EL (cell line): ENCODE measurements around the gene APOBEC3A.
"Not testable (repeated sequence)": the region's sequence is repeated elsewhere in the genome, so short reads cannot be mapped to it uniquely, and the experiment has no call there.

Experiments used
- DNase-seq: peaks from one replicate; pipeline ENCODE4 v3.0.0-alpha.2; 2016

APOBEC3A gene

DNA sequence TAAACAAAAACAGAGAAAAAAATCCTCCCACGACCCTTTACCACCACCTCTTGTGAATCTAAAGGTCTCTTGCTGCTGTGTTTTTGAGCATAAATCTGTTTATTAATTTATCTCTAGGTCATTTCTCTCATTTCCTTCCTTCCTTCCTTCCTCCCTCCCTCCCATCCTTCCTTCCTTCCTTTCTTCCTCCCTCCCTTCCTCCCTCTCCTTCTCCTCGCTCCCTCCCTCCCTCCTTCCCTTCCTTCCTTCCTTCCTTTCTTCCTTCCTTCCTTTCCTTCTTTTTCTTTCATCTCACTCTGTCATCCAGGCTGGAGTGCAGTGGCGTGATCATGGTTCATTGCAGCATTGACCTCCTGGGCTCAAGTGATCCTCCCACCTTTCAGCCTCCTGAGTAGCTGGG is 13.5 kb upstream of the APOBEC3A start:
- DNase-seq = no peak

- no peak for DNase-seq
These were observed 12.8 kb upstream of the APOBEC3A start for GRCh38 chr22:38944653-38945052.

GRCh38 chr22:38945706-38946338 is 11.6 kb upstream of the APOBEC3A start:
- not testable (repeated sequence) for DNase-seq

DNA sequence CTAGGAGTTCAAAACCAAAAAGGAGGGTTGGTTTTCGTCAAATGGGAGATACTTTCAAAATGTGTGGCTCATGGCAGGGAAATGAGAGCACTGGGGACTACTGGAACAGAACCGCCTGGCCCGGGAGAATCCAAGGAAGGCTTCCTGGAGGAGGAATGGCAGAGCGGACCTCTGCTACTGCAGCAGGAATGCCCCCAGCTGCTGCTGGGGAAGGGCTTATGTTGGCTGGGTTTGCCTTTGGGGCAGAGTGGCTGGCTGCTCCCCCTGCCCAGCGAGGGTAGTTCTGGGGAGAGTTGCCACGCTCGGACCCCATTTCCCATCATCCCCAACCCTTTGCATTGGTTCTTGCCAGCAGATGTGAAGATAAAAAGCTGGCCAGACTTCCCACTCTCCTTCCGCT is 10.6 kb upstream of the APOBEC3A start:
- DNase-seq = no peak

GRCh38 chr22:38947321-38948140 is 9.9 kb upstream of the APOBEC3A start:
- no peak for DNase-seq

DNA sequence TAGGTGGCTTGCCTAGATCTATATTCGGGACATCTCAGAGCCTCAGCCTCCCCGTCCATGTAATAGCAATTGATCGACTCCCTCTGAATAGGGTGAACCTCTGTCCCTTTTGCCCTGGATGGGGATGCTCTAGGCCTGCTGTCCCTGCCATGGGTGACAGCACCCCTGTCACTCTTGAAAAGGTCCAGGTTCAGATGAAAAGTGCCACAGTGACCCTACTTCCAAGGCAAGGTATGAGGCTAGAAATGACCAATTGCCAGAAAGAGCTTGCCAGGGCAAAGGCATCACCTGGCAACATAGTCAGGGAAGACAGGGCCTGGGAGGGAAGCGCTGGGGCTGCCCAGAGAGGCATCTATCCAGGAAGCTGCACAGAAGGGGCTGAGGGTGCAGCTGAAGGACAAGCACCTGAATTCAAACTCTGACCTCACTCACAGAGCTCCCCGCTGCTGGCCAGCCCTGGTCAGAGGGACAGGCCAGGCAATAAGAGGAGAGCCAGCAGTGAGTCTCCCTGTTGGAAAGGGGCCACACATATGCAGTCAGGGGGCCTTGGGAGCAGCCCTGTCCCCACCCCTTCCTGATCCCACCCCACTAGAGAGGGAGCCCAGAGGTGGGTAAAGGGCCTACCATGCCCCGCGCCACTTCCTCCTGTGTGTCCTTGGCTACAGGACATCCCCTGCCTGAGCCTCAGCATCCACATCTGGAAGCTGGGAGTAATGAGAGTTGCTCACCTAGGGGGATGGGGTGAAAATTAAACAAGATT is 9.0 kb upstream of the APOBEC3A start:
- DNase-seq = no peak

DNA sequence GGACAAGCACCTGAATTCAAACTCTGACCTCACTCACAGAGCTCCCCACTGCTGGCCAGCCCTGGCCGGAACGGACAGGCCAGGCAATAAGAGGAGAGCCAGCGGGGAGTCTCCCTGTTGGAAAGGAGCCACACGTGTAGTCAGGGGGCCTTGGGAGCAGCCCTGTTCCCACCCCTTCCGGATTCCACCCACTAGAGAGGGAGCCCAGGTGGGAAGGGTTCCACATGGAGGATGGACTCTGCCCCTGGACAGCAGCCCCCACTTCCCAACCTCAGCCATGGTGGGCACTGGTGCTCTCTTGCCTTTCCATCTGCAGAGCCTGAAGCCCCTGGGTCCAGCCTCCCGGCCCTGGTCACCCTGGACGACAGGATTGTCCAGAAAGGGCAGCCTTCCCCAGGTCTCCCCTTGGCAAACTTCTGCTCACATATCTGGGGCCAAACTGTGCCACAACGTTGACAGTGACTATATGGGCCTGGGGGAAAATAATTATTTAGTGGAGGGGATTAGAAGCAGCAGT is 7.5 kb upstream of the APOBEC3A start:
- no peak for DNase-seq

GRCh38 chr22:38950527-38951295 is 6.7 kb upstream of the APOBEC3A start:
- DNase-seq = no peak

DNA sequence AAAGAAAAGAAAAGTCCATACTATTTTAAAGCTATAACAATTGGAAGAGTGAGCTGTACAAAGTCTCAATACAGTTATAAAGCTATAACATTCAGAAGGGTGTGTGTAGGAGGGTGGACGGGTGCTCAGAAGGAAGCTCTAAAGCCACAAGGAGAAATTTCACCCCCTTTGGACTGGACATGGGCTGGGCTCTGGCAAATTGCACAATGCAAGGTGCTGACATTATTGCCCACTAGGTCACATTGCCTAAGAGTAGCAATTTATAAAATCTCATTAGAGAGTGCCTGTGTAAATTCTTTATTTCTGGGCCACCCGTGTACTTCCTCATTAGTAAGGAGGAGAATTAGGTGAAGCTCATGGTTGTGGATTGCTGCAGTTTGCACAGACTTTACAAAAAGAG is 5.7 kb upstream of the APOBEC3A start:
- DNase-seq = no peak

DNA sequence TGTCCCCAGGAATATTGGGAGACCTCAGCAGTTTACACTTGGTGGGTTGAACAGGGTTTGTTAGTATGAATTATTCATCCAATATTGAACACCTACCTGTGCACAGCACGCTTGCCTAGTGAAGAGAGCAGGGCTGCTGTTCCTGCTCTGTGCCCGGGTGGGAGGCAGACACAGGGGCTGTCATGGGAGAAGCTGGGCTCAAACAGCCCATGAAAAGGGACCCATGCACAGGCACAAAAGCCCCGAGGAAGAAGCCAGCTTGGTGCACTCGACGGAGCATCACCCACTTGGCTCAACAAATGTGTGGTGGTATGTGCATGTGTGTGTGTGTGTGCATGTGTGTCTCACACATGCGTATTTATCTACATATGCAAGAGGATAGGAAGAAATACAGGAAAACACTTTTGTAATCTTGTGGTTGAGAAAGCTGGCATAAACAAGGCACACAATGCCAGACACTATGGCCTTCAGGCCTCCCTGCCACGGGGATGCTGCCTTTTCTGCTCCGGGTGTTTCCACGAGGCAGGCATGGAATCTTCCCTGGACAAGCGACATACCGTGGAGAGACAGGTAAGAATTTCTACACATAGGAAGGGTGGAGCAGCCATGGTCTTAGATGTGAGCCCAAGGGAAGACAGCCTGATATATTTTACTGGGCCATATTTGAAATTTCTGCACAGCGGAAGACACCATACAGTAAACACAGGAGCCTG is 5.0 kb upstream of the APOBEC3A start:
- DNase-seq = no peak

DNA sequence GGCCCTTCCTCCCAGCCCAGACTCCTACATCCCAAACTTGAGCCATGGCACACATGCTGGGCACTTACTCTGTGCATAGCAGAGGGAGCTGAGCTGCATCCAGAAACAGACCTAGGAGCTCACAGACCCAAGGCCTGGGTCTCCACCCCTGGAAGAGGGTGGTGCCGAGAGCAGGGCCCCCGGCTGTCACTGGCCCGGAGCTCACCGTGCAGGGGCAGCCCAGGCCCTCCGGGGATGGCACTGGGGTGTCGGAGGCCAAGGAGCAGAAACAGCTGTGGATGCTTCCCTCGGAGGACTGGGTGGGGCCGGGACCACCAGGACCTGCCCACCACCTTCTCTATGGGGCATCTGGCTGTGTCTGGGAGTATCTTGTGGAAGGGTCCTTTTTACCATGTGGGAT is 4.3 kb upstream of the APOBEC3A start:
- no peak for DNase-seq

- peak; percentile 28 for DNase-seq
These were observed 3.6 kb upstream of the APOBEC3A start for GRCh38 chr22:38953577-38954413.

- DNase-seq = no peak
These were observed 2.9 kb upstream of the APOBEC3A start for GRCh38 chr22:38954414-38955043.

DNA sequence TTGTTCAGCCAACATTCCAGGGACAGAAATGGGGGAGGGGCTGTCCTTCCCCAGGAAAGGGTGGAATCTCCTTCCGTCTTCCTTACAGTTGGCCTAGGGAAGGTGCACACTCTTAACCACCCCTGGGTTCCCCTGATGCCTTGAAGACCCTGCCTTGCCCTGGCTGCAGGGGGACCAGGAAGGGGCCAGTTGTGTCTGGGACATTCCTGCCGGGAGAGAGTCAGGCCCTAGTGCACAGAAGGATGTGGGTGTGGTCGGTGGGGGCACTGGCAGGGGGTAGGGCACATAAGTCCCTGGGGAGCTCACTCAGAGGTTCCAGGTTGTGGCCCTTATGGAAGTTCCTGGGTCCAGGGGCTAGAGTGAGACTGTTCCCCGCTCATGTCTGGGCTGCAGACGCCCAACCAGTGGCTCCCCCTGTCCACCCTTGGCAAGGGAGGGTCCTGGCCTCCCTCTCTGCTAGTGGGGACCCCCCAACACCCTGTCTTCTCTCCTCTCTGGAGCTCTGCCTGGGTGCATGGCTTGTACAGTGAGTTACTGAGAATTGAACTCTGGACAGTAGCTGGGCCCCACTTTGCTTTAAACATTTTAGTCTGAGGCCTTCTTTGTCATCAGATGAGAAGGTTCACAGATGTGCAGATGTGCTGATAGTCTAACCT is 2.0 kb upstream of the APOBEC3A start:
- DNase-seq = no peak

- DNase-seq = no peak
These were observed 1.5 kb upstream of the APOBEC3A start for GRCh38 chr22:38955926-38956325.

DNA sequence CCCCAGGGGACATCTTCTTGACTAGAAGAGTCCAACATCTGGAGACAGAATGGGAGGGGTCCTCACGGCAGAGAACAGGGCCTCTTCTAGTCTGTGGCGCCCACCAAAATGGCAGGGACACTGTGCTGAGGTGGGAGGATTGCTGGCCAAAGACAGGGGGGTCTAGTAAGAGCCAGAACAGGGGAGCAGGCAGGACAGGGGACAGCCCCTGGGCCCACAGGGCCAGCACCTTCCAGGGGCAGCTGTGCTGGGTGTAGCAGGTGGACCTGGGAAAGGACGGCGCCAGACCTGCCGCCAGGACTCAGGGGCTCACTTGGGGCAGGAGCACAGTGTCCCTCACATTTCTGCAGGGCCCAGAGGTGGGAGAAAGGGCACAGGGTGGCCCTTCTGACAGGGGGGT is 858 bp upstream of the APOBEC3A start:
- no peak for DNase-seq

DNA sequence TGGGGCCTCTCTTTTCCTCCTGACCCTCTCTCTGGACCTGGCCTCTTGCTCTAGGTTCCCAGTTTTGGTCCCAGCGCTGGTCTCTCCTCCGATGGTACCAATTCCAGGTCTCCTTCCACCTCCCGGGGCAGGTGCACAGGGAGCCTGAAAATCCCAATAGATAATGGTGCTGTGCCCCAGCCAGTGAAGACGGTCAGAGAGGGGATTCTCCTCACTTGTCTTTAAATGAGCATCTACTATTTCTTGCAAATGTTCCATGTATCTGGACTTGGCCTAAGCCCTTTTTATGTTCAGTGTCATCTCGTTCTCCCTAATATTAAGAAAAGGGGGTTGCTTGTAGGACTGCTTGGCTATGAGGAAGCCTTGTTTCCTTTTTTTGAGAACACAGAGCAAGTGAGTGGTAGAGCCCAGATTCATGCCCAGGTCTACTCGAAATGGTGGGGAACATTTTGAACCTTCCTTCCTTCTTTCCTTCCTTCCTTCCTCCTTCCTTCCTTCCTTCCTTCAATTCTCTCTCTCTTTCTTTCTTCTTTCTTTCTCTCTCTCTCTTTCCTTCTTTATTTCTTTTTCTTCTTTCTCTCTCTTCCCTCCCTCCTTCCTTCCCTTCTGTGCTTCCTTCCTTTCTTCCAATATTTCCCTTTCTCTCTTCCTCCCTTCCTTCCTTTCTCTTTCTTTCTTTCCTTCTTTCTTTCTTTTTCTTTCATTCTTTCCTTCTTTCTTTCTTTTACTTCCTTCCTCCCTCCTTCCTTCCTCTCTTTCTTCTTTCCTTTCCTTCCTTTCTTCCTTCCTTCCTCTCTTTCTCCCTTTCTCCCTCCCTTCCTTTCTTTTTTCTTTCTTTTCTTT is 620 bp downstream of the APOBEC3A start:
- no peak for DNase-seq

- not testable (repeated sequence) for DNase-seq
These were observed 1.2 kb downstream of the APOBEC3A start for GRCh38 chr22:38958651-38958943.

GRCh38 chr22:38959590-38959989 is 2.2 kb downstream of the APOBEC3A start:
- DNase-seq = no peak
